NCI-H748 (cell line): ENCODE results near the gene NCAPD3.
"Not testable (repeated sequence)": the region's sequence is repeated elsewhere in the genome, so short reads cannot be mapped to it uniquely, and the experiment has no call there.

Experiments
- DNase-seq: peaks from one replicate; lab custom pipeline; 2025; ENCODE audit not compliant: unreplicated experiment; lab: John Stamatoyannopoulos, UW

NCAPD3 gene

DNA sequence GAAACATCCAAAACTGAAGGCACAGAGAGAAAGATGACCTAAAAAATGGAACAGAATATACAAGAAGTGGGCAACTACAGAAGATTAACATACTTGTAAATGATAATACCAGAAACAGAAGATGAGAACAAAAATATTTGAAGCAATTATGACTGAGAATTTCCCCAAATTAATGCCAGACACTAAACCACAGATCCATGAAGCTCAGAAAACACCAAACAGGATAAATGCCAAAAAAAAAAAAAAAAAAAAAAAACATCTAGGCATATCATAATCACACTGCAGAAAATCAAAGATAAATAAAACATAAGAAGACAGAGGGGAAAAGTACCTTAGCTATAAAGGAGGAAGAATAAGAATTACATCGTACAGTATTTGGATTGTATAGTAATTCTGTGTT is 89.6 kb downstream of the NCAPD3 start:
- DNase-seq = no peak

DNA sequence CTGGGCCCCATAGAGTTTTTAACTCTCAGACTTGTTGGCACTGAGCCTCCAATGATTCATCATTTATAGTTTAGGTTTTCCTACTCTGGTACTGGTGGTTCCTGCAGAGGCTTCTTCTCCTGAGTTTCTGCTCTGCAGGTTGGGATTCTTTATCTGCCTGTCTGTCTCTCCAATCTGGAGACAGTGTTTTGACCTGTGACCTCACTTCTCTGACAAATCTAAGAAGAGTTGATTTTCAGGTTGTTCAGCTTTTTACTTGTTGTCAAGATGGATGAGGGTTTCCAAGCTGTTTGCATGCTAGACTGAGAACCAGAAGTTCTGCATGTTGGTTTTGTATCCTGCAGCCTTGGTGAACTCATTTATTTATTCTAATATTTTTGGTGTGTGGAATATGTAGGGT is 91.0 kb downstream of the NCAPD3 start:
- peak; percentile 3 for DNase-seq

DNA sequence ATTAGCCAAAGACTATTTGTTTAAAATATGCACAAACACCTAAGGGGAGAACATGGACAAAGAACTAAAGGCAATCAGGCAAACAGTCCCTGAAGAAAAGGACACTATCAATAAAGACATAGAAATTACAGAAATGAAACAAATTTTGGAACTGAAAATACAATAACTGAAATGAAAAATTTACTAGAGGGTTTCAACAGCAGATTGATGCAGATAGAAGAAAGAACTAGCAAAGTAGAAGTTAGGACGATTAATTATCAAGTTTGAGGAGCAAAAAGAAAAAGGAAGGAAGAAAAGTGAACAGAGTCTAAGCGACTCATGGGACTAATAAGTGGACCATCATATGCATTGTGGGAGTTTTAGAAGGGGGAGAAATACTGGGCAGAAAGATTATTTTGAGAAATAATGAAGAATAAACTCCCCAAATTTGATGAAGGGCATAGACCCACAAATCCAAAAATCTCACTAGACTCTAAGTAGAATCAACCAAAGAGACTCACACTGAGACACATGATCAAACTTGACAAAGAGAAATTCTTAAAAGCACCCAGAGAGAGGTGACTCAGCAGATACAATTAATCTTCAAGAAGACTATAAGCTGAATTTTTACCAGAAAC is 92.0 kb downstream of the NCAPD3 start:
- DNase-seq = no peak

DNA sequence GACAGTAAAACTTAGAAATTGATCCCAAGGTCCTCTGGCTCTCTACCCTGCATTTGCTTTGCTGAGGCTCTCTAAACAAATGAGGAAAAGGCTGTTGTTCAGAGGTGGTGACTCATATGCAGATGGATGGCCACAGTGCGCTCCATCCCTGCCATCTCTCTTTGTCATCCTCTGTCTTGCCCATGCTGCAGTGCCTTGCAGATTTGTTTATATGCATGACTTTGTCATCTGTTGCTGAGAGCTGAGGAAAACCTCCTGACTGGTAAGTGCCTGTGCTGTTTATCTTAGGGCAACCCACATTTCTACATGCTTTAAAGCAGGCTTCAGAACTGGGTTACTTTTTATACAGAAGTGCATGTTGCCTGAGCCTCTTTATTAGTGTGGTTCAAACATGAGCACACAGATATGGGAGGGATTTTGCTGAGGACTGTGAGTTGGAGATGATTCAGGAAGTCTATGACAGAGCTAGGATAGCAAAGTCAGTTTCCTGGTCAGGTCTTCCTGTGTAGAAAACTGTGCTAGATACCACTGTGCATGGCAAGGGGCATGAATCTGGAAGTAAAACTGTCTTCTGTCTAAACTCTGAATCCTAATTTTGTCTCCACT is 97.4 kb downstream of the NCAPD3 start:
- no peak for DNase-seq

DNA sequence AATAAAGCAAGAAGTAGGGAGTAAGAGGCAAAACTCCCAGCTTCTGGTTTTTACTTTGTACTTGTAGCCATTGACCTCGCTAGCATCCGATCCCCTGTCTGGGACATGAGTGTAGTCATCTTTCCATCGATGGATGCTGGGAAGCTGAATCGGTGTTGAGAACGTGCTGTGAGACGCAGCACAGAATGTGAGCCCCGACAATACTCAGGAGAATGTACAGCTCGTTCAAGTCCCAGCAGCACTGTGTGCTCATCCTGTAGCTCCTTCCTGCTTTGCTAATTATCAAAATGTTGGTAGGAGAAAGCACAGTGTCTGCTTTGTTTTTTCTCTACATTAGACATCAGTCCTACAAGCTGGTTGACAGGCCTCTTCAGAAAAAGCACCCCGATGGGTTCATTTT is 98.3 kb downstream of the NCAPD3 start:
- no peak for DNase-seq

DNA sequence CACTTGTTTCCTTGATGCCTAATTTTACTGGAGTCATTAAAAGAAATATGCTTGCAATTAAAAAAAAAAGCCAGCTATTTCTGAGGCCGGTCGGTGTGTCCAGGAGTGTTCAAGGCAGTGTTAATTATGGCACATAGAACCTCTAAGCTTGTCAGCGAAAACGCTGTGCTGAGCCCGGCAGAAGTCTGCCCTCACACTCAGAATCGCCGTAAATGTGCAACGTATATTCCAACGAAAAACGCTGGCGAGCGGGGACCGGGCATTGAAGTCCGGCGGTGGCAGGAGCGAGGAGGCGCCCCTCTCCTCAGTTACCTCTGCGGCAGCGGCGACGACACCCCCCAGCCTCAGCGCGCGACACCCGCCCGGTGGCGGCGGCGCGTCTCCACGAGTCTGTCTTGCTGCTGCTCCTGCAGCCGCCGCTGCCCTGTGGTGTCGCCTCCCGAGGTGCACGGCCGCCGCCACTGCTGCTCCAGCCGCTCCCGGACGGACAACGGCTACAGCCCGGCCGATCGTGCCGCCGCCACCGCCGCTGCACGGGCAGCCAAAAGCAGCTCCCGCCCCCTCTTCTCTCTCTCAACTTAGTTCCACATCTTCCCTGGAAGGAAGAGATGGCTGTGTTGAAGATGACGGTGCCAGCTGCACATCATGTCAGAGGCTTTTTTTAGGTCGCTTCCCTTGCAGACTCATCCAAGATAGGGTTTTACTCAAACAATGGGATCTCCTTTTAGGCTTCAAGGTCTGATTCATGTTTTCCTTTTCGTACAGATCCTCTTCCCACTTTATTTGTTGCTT is 98.9 kb downstream of the NCAPD3 start:
- no peak for DNase-seq

DNA sequence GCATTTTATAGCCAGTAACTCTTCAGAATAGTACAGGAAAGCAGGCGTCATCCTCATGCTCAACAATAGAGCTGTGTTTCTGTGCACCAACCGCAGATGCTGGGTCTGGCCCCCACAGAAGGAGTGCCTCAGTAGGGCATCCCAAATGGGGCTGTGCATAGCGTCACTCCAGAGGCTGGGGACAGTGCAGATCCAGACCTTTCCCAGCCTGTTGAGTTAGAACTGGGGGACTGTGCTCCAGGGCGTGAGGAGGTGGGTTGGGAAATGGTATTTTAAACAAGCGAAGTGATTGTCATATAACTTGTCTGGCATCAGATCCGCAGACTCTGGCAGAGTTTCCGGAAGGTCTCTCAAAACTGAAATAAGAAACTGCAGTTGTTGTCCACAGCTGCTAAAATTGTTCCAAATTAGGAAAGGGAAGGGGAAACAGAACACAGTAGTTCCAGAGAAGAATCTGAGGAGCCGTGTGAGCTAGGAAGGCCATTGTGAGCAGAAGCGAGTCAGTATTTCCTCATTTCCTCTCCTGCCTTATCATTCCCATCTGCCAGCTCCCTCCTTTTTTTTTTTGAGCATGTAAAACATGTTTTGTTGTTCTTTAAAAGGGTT is 102.7 kb downstream of the NCAPD3 start:
- no peak for DNase-seq

DNA sequence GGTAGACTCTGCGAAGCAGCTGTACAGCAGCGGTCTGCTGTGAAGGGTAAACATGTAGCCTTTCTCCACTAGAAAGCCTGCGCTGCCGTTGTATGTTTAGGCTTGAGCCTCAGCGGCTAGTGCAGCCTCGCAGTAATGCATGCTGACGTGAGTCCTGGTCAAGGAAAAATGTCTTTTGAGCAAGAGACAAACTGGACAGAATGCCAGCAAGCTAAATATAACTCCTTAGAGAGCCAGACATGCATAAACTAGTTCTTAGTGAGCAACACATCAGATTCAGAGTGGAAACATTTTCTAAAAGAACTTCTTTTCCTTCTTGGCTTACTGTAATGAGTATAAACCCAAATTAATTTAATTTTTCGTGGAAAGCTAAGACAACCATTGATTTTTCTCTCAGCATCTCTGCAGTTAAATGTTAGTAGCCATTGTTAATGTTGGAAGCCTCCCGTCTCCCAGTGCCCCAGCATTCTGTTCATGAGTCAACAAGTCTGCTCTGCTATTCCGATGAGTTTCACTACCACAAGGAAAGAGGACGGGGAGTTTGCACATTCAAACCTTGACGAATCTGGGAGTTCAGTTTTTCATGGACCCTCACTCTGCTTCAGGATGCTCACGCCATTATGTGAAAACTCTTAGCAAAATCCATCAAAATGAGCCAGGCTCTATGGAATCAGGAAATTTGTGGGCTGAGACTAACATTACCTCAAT is 103.5 kb downstream of the NCAPD3 start:
- no peak for DNase-seq

DNA sequence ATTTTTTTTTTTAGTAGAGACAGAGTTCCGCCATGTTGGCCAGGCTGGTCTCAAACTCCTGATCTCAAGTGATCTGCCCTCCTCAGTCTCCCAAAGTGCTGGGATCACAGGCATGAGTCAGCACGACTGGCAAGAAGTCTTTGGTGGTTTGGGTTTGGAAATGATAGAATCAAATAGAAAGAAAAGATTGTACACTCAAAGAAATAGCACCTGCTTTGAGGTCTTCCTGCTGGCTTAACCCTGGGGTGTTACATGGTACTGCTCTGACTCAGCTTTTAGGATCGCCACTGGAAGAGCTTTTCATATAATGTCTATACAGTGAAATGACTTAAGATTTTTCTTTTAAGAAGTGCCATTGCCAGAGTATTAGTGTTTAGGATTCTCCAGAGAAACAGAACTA is 104.7 kb downstream of the NCAPD3 start:
- DNase-seq = no peak

DNA sequence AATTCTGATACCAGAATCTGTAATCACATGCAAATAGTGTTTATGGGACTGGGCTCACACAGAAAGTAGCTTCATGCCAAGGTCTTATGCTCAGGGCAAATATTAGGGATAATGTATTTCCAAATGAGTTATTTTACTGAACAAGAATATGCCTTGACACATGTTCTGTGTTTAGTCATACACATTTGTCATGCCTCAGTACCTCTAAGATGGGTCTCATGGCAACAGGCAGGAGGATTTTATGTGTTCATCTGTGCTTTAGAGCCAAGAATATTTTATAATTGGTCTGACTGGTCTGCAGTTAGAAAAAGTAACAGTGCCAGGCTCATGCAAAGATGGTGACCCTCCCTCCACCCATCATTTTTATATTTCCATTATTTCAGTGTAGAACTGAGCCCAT is 105.8 kb downstream of the NCAPD3 start:
- DNase-seq = no peak

DNA sequence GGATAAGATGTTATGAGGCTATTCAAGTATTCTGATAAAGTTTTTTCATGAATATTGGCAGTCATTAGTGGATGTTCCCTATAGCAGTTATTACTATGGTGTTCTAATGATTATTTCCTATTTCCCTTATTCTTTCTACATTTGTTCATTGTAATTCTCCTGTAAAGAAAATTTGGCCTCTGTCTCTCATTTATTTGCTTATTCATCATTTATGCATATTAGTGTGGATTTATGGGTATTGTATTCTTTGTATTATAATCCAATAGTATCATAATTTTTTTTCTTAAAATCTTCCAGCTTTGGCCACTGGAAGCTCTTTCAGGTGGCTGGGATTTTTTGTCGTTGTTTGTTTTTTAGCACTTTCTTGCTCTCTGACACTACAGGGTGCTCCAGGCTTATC is 107.6 kb downstream of the NCAPD3 start:
- DNase-seq = no peak

DNA sequence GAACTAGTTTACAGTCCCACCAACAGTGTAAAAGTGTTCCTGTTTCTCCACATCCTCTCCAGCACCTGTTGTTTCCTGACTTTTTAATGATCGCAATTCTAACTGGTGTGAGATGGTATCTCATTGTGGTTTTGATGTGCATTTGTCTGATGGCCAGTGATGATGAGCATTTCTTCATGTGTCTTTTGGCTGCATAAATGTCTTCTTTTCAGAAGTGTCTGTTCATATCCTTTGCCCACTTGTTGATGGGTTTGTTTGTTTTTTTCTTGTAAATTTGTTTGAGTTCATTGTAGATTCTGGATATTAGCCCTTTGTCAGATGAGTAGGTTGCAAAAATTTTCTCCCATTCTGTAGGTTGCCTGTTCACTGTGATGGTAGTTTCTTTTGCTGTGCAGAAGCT is 110.0 kb downstream of the NCAPD3 start:
- DNase-seq = not testable (repeated sequence)

DNA sequence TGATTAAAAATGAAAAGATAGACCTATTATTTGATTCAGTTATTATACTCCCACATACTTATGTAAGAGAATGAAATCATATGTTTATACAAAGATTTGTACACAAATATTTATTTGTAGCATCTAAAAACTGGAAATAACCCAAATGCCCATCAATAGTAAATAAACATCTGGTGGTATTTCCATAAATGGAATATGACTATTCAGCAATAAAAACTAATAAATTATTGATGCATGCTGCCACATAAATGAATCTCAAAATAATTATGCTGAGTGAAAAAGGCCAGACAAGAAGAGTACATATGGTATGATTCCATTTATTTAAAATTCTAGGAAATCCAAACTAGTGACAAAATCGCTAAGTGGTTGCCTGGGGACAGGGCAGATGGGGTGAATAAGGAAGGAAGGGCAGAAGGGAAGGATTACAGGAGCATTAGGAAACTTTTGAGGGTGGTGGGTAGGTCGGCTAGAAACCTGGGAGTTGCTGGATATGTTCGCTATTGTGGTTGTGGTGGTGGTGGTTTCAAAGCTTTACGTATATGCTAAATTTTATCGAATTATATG is 113.4 kb downstream of the NCAPD3 start:
- no peak for DNase-seq
